Measurements from ENCODE around the gene FRMPD4.

Gene FRMPD4

GRCh38 chrX:12378253-12378652 lies 240.0 kb downstream of the FRMPD4 start:
- Mint-ChIP-seq H3K27ac (no peak overlapping the region), H3K9me3 (no peaks in the 10 kb centered on the region), H3K36me3 (ENCODE audit: low read depth) (no peaks in the 10 kb centered on the region), H3K4me1 (ENCODE audit: low read depth) (no peaks in the 10 kb centered on the region), H3K4me3 (no peak overlapping the region), H3K27me3 (ENCODE audit: low read depth) (no peaks in the 10 kb centered on the region)
- DNase-seq (ENCODE audit: low spot score) = no peak

GRCh38 chrX:12378706-12379105 lies 240.4 kb downstream of the FRMPD4 start:
- H3K4me1 Mint-ChIP-seq (ENCODE audit: low read depth) = no peaks in the 10 kb centered on the region
- DNase-seq (ENCODE audit: low spot score) = no peak
- no peaks in the 10 kb centered on the region for H3K27me3 Mint-ChIP-seq (ENCODE audit: low read depth)
- H3K4me3 Mint-ChIP-seq = no peak overlapping the region
- H3K27ac Mint-ChIP-seq = no peak overlapping the region
- H3K9me3 Mint-ChIP-seq = no peaks in the 10 kb centered on the region
- no peaks in the 10 kb centered on the region for H3K36me3 Mint-ChIP-seq (ENCODE audit: low read depth)

GRCh38 chrX:12379671-12380070 lies 241.4 kb downstream of the FRMPD4 start:
- Mint-ChIP-seq H3K27me3 (ENCODE audit: low read depth) (no peaks in the 10 kb centered on the region), H3K4me1 (ENCODE audit: low read depth) (no peaks in the 10 kb centered on the region), H3K27ac (no peak overlapping the region), H3K4me3 (no peak overlapping the region), H3K36me3 (ENCODE audit: low read depth) (no peaks in the 10 kb centered on the region), H3K9me3 (no peaks in the 10 kb centered on the region)
- DNase-seq (ENCODE audit: low spot score) = no peak

GRCh38 chrX:12383196-12383595 lies 244.9 kb downstream of the FRMPD4 start:
- Mint-ChIP-seq H3K4me3 (no peak overlapping the region), H3K36me3 (ENCODE audit: low read depth) (no peaks in the 10 kb centered on the region), H3K27ac (no peak overlapping the region), H3K4me1 (ENCODE audit: low read depth) (no peaks in the 10 kb centered on the region), H3K27me3 (ENCODE audit: low read depth) (no peaks in the 10 kb centered on the region), H3K9me3 (no peaks in the 10 kb centered on the region)
- DNase-seq (ENCODE audit: low spot score) = no peak

GRCh38 chrX:12390301-12390700 lies 252.0 kb downstream of the FRMPD4 start:
- no peaks in the 10 kb centered on the region for H3K27me3 Mint-ChIP-seq (ENCODE audit: low read depth)
- H3K36me3 Mint-ChIP-seq (ENCODE audit: low read depth) = no peaks in the 10 kb centered on the region
- no peak overlapping the region for H3K27ac Mint-ChIP-seq
- H3K9me3 Mint-ChIP-seq = no peaks in the 10 kb centered on the region
- H3K4me3 Mint-ChIP-seq = no peak overlapping the region
- DNase-seq (ENCODE audit: low spot score) = no peak
- no peaks in the 10 kb centered on the region for H3K4me1 Mint-ChIP-seq (ENCODE audit: low read depth)

- no peaks in the 10 kb centered on the region for H3K36me3 Mint-ChIP-seq (ENCODE audit: low read depth)
- H3K27me3 Mint-ChIP-seq (ENCODE audit: low read depth) = no peaks in the 10 kb centered on the region
- no peak for DNase-seq (ENCODE audit: low spot score)
- H3K4me1 Mint-ChIP-seq (ENCODE audit: low read depth) = no peaks in the 10 kb centered on the region
- H3K27ac Mint-ChIP-seq = no peak overlapping the region
- H3K4me3 Mint-ChIP-seq = no peak overlapping the region
- no peaks in the 10 kb centered on the region for H3K9me3 Mint-ChIP-seq
Measured at GRCh38 chrX:12396584-12396983, 258.3 kb downstream of the FRMPD4 start.

GRCh38 chrX:12400218-12400617 lies 261.9 kb downstream of the FRMPD4 start:
- Mint-ChIP-seq H3K4me1 (ENCODE audit: low read depth) (no peaks in the 10 kb centered on the region), H3K4me3 (no peak overlapping the region), H3K9me3 (no peaks in the 10 kb centered on the region), H3K36me3 (ENCODE audit: low read depth) (no peaks in the 10 kb centered on the region), H3K27me3 (ENCODE audit: low read depth) (no peaks in the 10 kb centered on the region), H3K27ac (no peak overlapping the region)
- no peak for DNase-seq (ENCODE audit: low spot score)

- no peaks in the 10 kb centered on the region for H3K9me3 Mint-ChIP-seq
- no peak for DNase-seq (ENCODE audit: low spot score)
- H3K27me3 Mint-ChIP-seq (ENCODE audit: low read depth) = no peaks in the 10 kb centered on the region
Measured at GRCh38 chrX:12401252-12401651, 263.0 kb downstream of the FRMPD4 start.

GRCh38 chrX:12403474-12404082 lies 265.3 kb downstream of the FRMPD4 start:
- no peaks in the 10 kb centered on the region for H3K27me3 Mint-ChIP-seq (ENCODE audit: low read depth)
- no peaks in the 10 kb centered on the region for H3K4me1 Mint-ChIP-seq (ENCODE audit: low read depth)
- no peak overlapping the region for H3K27ac Mint-ChIP-seq
- H3K4me3 Mint-ChIP-seq = no peak overlapping the region
- no peak for DNase-seq (ENCODE audit: low spot score)
- H3K9me3 Mint-ChIP-seq = no peaks in the 10 kb centered on the region
- no peaks in the 10 kb centered on the region for H3K36me3 Mint-ChIP-seq (ENCODE audit: low read depth)

More at GRCh38 chrX:12401252-12401651, 263.0 kb downstream of the FRMPD4 start:
- H3K36me3 Mint-ChIP-seq (ENCODE audit: low read depth) = no peaks in the 10 kb centered on the region
- H3K4me3 Mint-ChIP-seq = no peak overlapping the region
- no peak overlapping the region for H3K27ac Mint-ChIP-seq
- H3K4me1 Mint-ChIP-seq (ENCODE audit: low read depth) = no peaks in the 10 kb centered on the region

GRCh38 chrX:12405306-12405705 lies 267.0 kb downstream of the FRMPD4 start:
- H3K27ac Mint-ChIP-seq = no peak overlapping the region
- H3K4me3 Mint-ChIP-seq = no peak overlapping the region
- no peaks in the 10 kb centered on the region for H3K36me3 Mint-ChIP-seq (ENCODE audit: low read depth)
- no peak for DNase-seq (ENCODE audit: low spot score)
- no peaks in the 10 kb centered on the region for H3K27me3 Mint-ChIP-seq (ENCODE audit: low read depth)
- H3K9me3 Mint-ChIP-seq = no peaks in the 10 kb centered on the region
- H3K4me1 Mint-ChIP-seq (ENCODE audit: low read depth) = no peaks in the 10 kb centered on the region

- no peak overlapping the region for H3K4me3 Mint-ChIP-seq
- no peak for DNase-seq (ENCODE audit: low spot score)
- no peak overlapping the region for H3K27ac Mint-ChIP-seq
- H3K27me3 Mint-ChIP-seq (ENCODE audit: low read depth) = no peaks in the 10 kb centered on the region
- H3K4me1 Mint-ChIP-seq (ENCODE audit: low read depth) = no peaks in the 10 kb centered on the region
- H3K9me3 Mint-ChIP-seq = no peaks in the 10 kb centered on the region
- no peaks in the 10 kb centered on the region for H3K36me3 Mint-ChIP-seq (ENCODE audit: low read depth)
Measured at GRCh38 chrX:12410523-12410922, 272.2 kb downstream of the FRMPD4 start.

GRCh38 chrX:12411831-12412230 lies 273.6 kb downstream of the FRMPD4 start:
- DNase-seq (ENCODE audit: low spot score) = no peak
- no peaks in the 10 kb centered on the region for H3K9me3 Mint-ChIP-seq
- H3K36me3 Mint-ChIP-seq (ENCODE audit: low read depth) = no peaks in the 10 kb centered on the region
- H3K27ac Mint-ChIP-seq = no peak overlapping the region
- no peaks in the 10 kb centered on the region for H3K27me3 Mint-ChIP-seq (ENCODE audit: low read depth)
- H3K4me3 Mint-ChIP-seq = no peak overlapping the region
- H3K4me1 Mint-ChIP-seq (ENCODE audit: low read depth) = no peaks in the 10 kb centered on the region

GRCh38 chrX:12412561-12412960 lies 274.3 kb downstream of the FRMPD4 start:
- Mint-ChIP-seq H3K27ac (no peak overlapping the region), H3K36me3 (ENCODE audit: low read depth) (no peaks in the 10 kb centered on the region), H3K4me3 (no peak overlapping the region), H3K4me1 (ENCODE audit: low read depth) (no peaks in the 10 kb centered on the region), H3K27me3 (ENCODE audit: low read depth) (no peaks in the 10 kb centered on the region), H3K9me3 (no peaks in the 10 kb centered on the region)
- DNase-seq (ENCODE audit: low spot score) = no peak

GRCh38 chrX:12419591-12419990 lies 281.3 kb downstream of the FRMPD4 start:
- Mint-ChIP-seq H3K27me3 (ENCODE audit: low read depth) (no peaks in the 10 kb centered on the region), H3K9me3 (no peaks in the 10 kb centered on the region), H3K36me3 (ENCODE audit: low read depth) (no peaks in the 10 kb centered on the region), H3K4me1 (ENCODE audit: low read depth) (no peaks in the 10 kb centered on the region), H3K4me3 (no peak overlapping the region), H3K27ac (no peak overlapping the region)
- no peak for DNase-seq (ENCODE audit: low spot score)

- no peaks in the 10 kb centered on the region for H3K9me3 Mint-ChIP-seq
- H3K27ac Mint-ChIP-seq = no peak overlapping the region
- H3K27me3 Mint-ChIP-seq (ENCODE audit: low read depth) = no peaks in the 10 kb centered on the region
- no peaks in the 10 kb centered on the region for H3K36me3 Mint-ChIP-seq (ENCODE audit: low read depth)
- DNase-seq (ENCODE audit: low spot score) = no peak
- no peak overlapping the region for H3K4me3 Mint-ChIP-seq
- no peaks in the 10 kb centered on the region for H3K4me1 Mint-ChIP-seq (ENCODE audit: low read depth)
Measured at GRCh38 chrX:12421918-12422317, 283.6 kb downstream of the FRMPD4 start.
